Mucosa of rectum (tissue), 2 donors: ENCODE results near the gene STRADB.
"Not testable (repeated sequence)": the region's sequence is repeated elsewhere in the genome, so short reads cannot be mapped to it uniquely, and the experiment has no call there.

Experiments used
- H3K27ac ChIP-seq, 2 donors: one replicate each; pipeline ENCODE4 v1.7.0; 2013; ENCODE audit warnings: inconsistent platforms in 2 of 2, low read depth in 2 of 2, low read length in 2 of 2
- H3K27me3 ChIP-seq, 2 donors: one replicate each; pipeline ENCODE4 v1.7.0; 2013; ENCODE audit warnings: low read length in 2 of 2; ENCODE audit not compliant: control insufficient read depth in 2 of 2, insufficient read depth in 2 of 2
- H3K36me3 ChIP-seq, 2 donors: one replicate each; pipeline ENCODE4 v1.7.0; 2013; ENCODE audit warnings: low read length in 2 of 2; ENCODE audit not compliant: control insufficient read depth in 2 of 2, insufficient read depth in 2 of 2
- H3K4me1 ChIP-seq, 2 donors: one replicate each; pipeline ENCODE4 v1.7.0; 2013; ENCODE audit warnings: low read length in 2 of 2, mild to moderate bottlenecking in 1 of 2; ENCODE audit not compliant: control insufficient read depth in 2 of 2, insufficient read depth in 2 of 2
- H3K4me3 ChIP-seq, 2 donors: one replicate each; pipeline ENCODE4 v1.7.0; 2013; ENCODE audit warnings: low read length in 2 of 2
- H3K9ac ChIP-seq, 2 donors: one replicate each; pipeline ENCODE4 v1.7.0; 2013; ENCODE audit warnings: low read length in 2 of 2, low read depth in 1 of 2, mild to moderate bottlenecking in 1 of 2
- H3K9me3 ChIP-seq, 2 donors: one replicate each; pipeline ENCODE4 v1.7.0; 2013; ENCODE audit warnings: low read length in 2 of 2; ENCODE audit not compliant: control insufficient read depth in 2 of 2
- donor health status: healthy.
- donor health status: Normal muscosa, but diverticular disease.

The STRADB gene

GRCh38 chr2:201430322-201430721 is 21.2 kb upstream of the STRADB start:
- H3K27ac ChIP-seq, H3K9me3 ChIP-seq, H3K9ac ChIP-seq, H3K36me3 ChIP-seq, H3K4me3 ChIP-seq, H3K27me3 ChIP-seq: not testable (repeated sequence)
- peaks cover 0 to 15% of the 10 kb centered on the region in 2 donors for H3K4me1 ChIP-seq

GRCh38 chr2:201430839-201431238 is 20.7 kb upstream of the STRADB start:
- no peak overlapping the region for H3K27ac ChIP-seq
- peaks cover 0 to 15% of the 10 kb centered on the region in 2 donors for H3K4me1 ChIP-seq
- H3K27me3 ChIP-seq = no peaks in the 10 kb centered on the region
- H3K9ac ChIP-seq = no peak overlapping the region
- no peak overlapping the region for H3K4me3 ChIP-seq
- no peaks in the 10 kb centered on the region for H3K9me3 ChIP-seq
- no peaks in the 10 kb centered on the region for H3K36me3 ChIP-seq

- no peaks in the 10 kb centered on the region for H3K36me3 ChIP-seq
- H3K9me3 ChIP-seq = no peaks in the 10 kb centered on the region
- no peak overlapping the region for H3K4me3 ChIP-seq
- peaks cover 0 to 15% of the 10 kb centered on the region in 2 donors for H3K4me1 ChIP-seq
- H3K27ac ChIP-seq = no peak overlapping the region
- H3K27me3 ChIP-seq = no peaks in the 10 kb centered on the region
- H3K9ac ChIP-seq = no peak overlapping the region
Measured at GRCh38 chr2:201432038-201432620, 19.4 kb upstream of the STRADB start.

GRCh38 chr2:201432621-201433393 is 18.7 kb upstream of the STRADB start:
- H3K4me3 ChIP-seq = no peak overlapping the region
- no peaks in the 10 kb centered on the region for H3K27me3 ChIP-seq
- H3K4me1 ChIP-seq = peaks cover 0 to 15% of the 10 kb centered on the region in 2 donors
- H3K27ac ChIP-seq = no peak overlapping the region
- H3K9me3 ChIP-seq = no peaks in the 10 kb centered on the region
- H3K36me3 ChIP-seq = no peaks in the 10 kb centered on the region
- H3K9ac ChIP-seq = no peak overlapping the region

GRCh38 chr2:201433394-201433995 is 18.0 kb upstream of the STRADB start:
- no peaks in the 10 kb centered on the region for H3K27me3 ChIP-seq
- no peaks in the 10 kb centered on the region for H3K9me3 ChIP-seq
- no peaks in the 10 kb centered on the region for H3K36me3 ChIP-seq
- H3K27ac ChIP-seq = no peak overlapping the region
- peaks cover 0 to 15% of the 10 kb centered on the region in 2 donors for H3K4me1 ChIP-seq
- no peak overlapping the region for H3K4me3 ChIP-seq
- no peak overlapping the region for H3K9ac ChIP-seq

GRCh38 chr2:201436141-201436540 is 15.4 kb upstream of the STRADB start:
- Histone ChIP-seq H3K9ac (no peak overlapping the region), H3K36me3 (no peaks in the 10 kb centered on the region), H3K4me3 (no peak overlapping the region), H3K27ac (no peak overlapping the region), H3K27me3 (no peaks in the 10 kb centered on the region), H3K9me3 (no peaks in the 10 kb centered on the region), H3K4me1 (peaks cover 0 to 15% of the 10 kb centered on the region in 2 donors)

GRCh38 chr2:201439336-201439922 is 12.1 kb upstream of the STRADB start:
- H3K9me3 ChIP-seq, H3K4me1 ChIP-seq, H3K9ac ChIP-seq, H3K36me3 ChIP-seq, H3K4me3 ChIP-seq, H3K27me3 ChIP-seq, H3K27ac ChIP-seq: not testable (repeated sequence)

- peak overlapping the region; percentile 18 to 53 for H3K27ac ChIP-seq
- H3K9me3 ChIP-seq = no peaks in the 10 kb centered on the region
- no peaks in the 10 kb centered on the region for H3K36me3 ChIP-seq
- no peak overlapping the region for H3K4me3 ChIP-seq
- H3K9ac ChIP-seq = no peak overlapping the region
- H3K27me3 ChIP-seq = no peaks in the 10 kb centered on the region
- no peaks in the 10 kb centered on the region for H3K4me1 ChIP-seq
Measured at GRCh38 chr2:201440182-201440581, 11.4 kb upstream of the STRADB start.

- no peak overlapping the region for H3K27ac ChIP-seq
- peaks cover 0 to 3% of the 10 kb centered on the region in 2 donors for H3K4me1 ChIP-seq
- no peaks in the 10 kb centered on the region for H3K27me3 ChIP-seq
- H3K4me3 ChIP-seq = no peak overlapping the region
- no peaks in the 10 kb centered on the region for H3K36me3 ChIP-seq
- H3K9ac ChIP-seq = peak overlapping the region in 1 of 2 donors; percentile 9
- H3K9me3 ChIP-seq = no peaks in the 10 kb centered on the region
Measured at GRCh38 chr2:201441409-201441808, 10.1 kb upstream of the STRADB start.
